Measurements from ENCODE around the gene ACTR5. TPM values are rescaled to one million over a fixed set of nuclear protein-coding genes. Genes with fewer than 3 reads are reported as not detected.

Gene ACTR5
- total RNA-seq, 2 experiments from 2014 or later, result 10.4 to 11.9 TPM

GRCh38 chr20:38764567-38765318 lies 16.5 kb downstream of the ACTR5 start:
- Mint-ChIP-seq H3K9me3 (no peaks in the 10 kb centered on the region), H3K4me3 (no peak overlapping the region), H3K27ac (no peak overlapping the region), H3K4me1 (peaks cover 7% of the 10 kb centered on the region), H3K27me3 (no peaks in the 10 kb centered on the region), H3K36me3 (peaks cover 15% of the 10 kb centered on the region)
- ATAC-seq (ENCODE audit: low read depth), result peak; percentile 73
- no peak for DNase-seq
- POLR2A ChIA-PET, result no interaction called here

GRCh38 chr20:38766071-38766470 lies 17.8 kb downstream of the ACTR5 start:
- no peak overlapping the region for H3K27ac Mint-ChIP-seq
- no peaks in the 10 kb centered on the region for H3K27me3 Mint-ChIP-seq
- peaks cover 8% of the 10 kb centered on the region for H3K36me3 Mint-ChIP-seq
- POLR2A ChIA-PET, result no interaction called here
- peaks cover 7% of the 10 kb centered on the region for H3K4me1 Mint-ChIP-seq
- no peak overlapping the region for H3K4me3 Mint-ChIP-seq
- ATAC-seq (ENCODE audit: low read depth) (no peak), DNase-seq (no peak)
- H3K9me3 Mint-ChIP-seq, result no peaks in the 10 kb centered on the region

- H3K4me1 Mint-ChIP-seq, result peaks cover 2% of the 10 kb centered on the region
- DNase-seq (no peak), ATAC-seq (ENCODE audit: low read depth) (no peak)
- no peak overlapping the region for H3K27ac Mint-ChIP-seq
- H3K4me3 Mint-ChIP-seq, result no peak overlapping the region
- H3K27me3 Mint-ChIP-seq, result no peaks in the 10 kb centered on the region
- no peaks in the 10 kb centered on the region for H3K9me3 Mint-ChIP-seq
- POLR2A ChIA-PET, result no interaction called here
- H3K36me3 Mint-ChIP-seq, result peaks cover 21% of the 10 kb centered on the region
Measured at GRCh38 chr20:38769376-38770295, 21.4 kb downstream of the ACTR5 start.

- Mint-ChIP-seq H3K4me3 (no peak overlapping the region), H3K4me1 (no peaks in the 10 kb centered on the region), H3K36me3 (peaks cover 24% of the 10 kb centered on the region), H3K27ac (no peak overlapping the region), H3K27me3 (no peaks in the 10 kb centered on the region), H3K9me3 (no peaks in the 10 kb centered on the region)
- POLR2A ChIA-PET, result no interaction called here
- DNase-seq (no peak), ATAC-seq (ENCODE audit: low read depth) (no peak)
Measured at GRCh38 chr20:38770546-38770945, 22.3 kb downstream of the ACTR5 start.

- Mint-ChIP-seq H3K9me3 (no peaks in the 10 kb centered on the region), H3K27ac (no peak overlapping the region), H3K27me3 (no peaks in the 10 kb centered on the region), H3K4me1 (no peaks in the 10 kb centered on the region), H3K36me3 (peaks cover 24% of the 10 kb centered on the region), H3K4me3 (no peak overlapping the region)
- POLR2A ChIA-PET, result interaction anchor here (0.6 kb wide), 1 partner anchor 160 kb away, joined by 4 read pairs; no protein-coding TSS in a partner anchor
- ATAC-seq (ENCODE audit: low read depth), result no peak
- no peak for DNase-seq
Measured at GRCh38 chr20:38770970-38771369, 22.7 kb downstream of the ACTR5 start.

GRCh38 chr20:38771621-38772020 lies 23.4 kb downstream of the ACTR5 start:
- H3K4me1 Mint-ChIP-seq, result no peaks in the 10 kb centered on the region
- POLR2A ChIA-PET, result interaction anchor here (0.6 kb wide), 1 partner anchor 161 kb away, joined by 4 read pairs; no protein-coding TSS in a partner anchor
- no peak overlapping the region for H3K4me3 Mint-ChIP-seq
- no peaks in the 10 kb centered on the region for H3K27me3 Mint-ChIP-seq
- DNase-seq (no peak), ATAC-seq (ENCODE audit: low read depth) (no peak)
- no peak overlapping the region for H3K27ac Mint-ChIP-seq
- H3K9me3 Mint-ChIP-seq, result no peaks in the 10 kb centered on the region
- peaks cover 24% of the 10 kb centered on the region for H3K36me3 Mint-ChIP-seq

- H3K4me3 Mint-ChIP-seq, result no peak overlapping the region
- H3K9me3 Mint-ChIP-seq, result no peaks in the 10 kb centered on the region
- POLR2A ChIA-PET, result no interaction called here
- no peak for DNase-seq
- peaks cover 24% of the 10 kb centered on the region for H3K36me3 Mint-ChIP-seq
- no peak for ATAC-seq (ENCODE audit: low read depth)
- no peak overlapping the region for H3K27ac Mint-ChIP-seq
- no peaks in the 10 kb centered on the region for H3K4me1 Mint-ChIP-seq
- H3K27me3 Mint-ChIP-seq, result no peaks in the 10 kb centered on the region
Measured at GRCh38 chr20:38774167-38774566, 25.9 kb downstream of the ACTR5 start.

GRCh38 chr20:38776363-38776762 lies 28.1 kb downstream of the ACTR5 start:
- Mint-ChIP-seq H3K27ac (no peak overlapping the region), H3K27me3 (no peaks in the 10 kb centered on the region), H3K4me1 (no peaks in the 10 kb centered on the region), H3K36me3 (peaks cover 26% of the 10 kb centered on the region), H3K4me3 (no peak overlapping the region), H3K9me3 (no peaks in the 10 kb centered on the region)
- DNase-seq (no peak), ATAC-seq (ENCODE audit: low read depth) (no peak)
- POLR2A ChIA-PET, result no interaction called here

- H3K4me3 Mint-ChIP-seq, result no peak overlapping the region
- H3K27ac Mint-ChIP-seq, result no peak overlapping the region
- H3K27me3 Mint-ChIP-seq, result no peaks in the 10 kb centered on the region
- DNase-seq (no peak), ATAC-seq (ENCODE audit: low read depth) (no peak)
- POLR2A ChIA-PET, result no interaction called here
- no peaks in the 10 kb centered on the region for H3K4me1 Mint-ChIP-seq
- H3K9me3 Mint-ChIP-seq, result no peaks in the 10 kb centered on the region
- H3K36me3 Mint-ChIP-seq, result peaks cover 6% of the 10 kb centered on the region
Measured at GRCh38 chr20:38779247-38780097, 31.2 kb downstream of the ACTR5 start.

- Mint-ChIP-seq H3K27ac (no peak overlapping the region), H3K36me3 (peaks cover 2% of the 10 kb centered on the region), H3K4me1 (no peaks in the 10 kb centered on the region), H3K27me3 (no peaks in the 10 kb centered on the region), H3K4me3 (no peak overlapping the region), H3K9me3 (no peaks in the 10 kb centered on the region)
- no peak for DNase-seq
- ATAC-seq (ENCODE audit: low read depth), result no peak
- POLR2A ChIA-PET, result no interaction called here
Measured at GRCh38 chr20:38782275-38782674, 34.0 kb downstream of the ACTR5 start.

GRCh38 chr20:38787870-38788269 lies 39.6 kb downstream of the ACTR5 start:
- H3K9me3 Mint-ChIP-seq, result no peaks in the 10 kb centered on the region
- ATAC-seq (ENCODE audit: low read depth) (no peak), DNase-seq (no peak)
- H3K27ac Mint-ChIP-seq, result no peak overlapping the region
- H3K4me1 Mint-ChIP-seq, result peaks cover 2% of the 10 kb centered on the region
- no peak overlapping the region for H3K4me3 Mint-ChIP-seq
- H3K36me3 Mint-ChIP-seq, result peaks cover 2% of the 10 kb centered on the region
- POLR2A ChIA-PET, result no interaction called here
- no peaks in the 10 kb centered on the region for H3K27me3 Mint-ChIP-seq

GRCh38 chr20:38789503-38790199 lies 41.4 kb downstream of the ACTR5 start:
- H3K27me3 Mint-ChIP-seq, result no peaks in the 10 kb centered on the region
- DNase-seq, result no peak
- no peak overlapping the region for H3K4me3 Mint-ChIP-seq
- H3K36me3 Mint-ChIP-seq, result peaks cover 2% of the 10 kb centered on the region
- POLR2A ChIA-PET, result interaction anchor here (0.6 to 0.9 kb wide), 2 partner anchors 16 to 140 kb away, joined by 3 to 4 read pairs; partner anchors contain the start of gene PPP1R16B
- H3K27ac Mint-ChIP-seq, result no peak overlapping the region
- no peak for ATAC-seq (ENCODE audit: low read depth)
- no peaks in the 10 kb centered on the region for H3K9me3 Mint-ChIP-seq
- H3K4me1 Mint-ChIP-seq, result peaks cover 5% of the 10 kb centered on the region
